LoVo (cell line): ENCODE measurements around the gene STXBP4.

Experiments
- DNase-seq: peaks from one replicate; pipeline ENCODE4 v3.0.0-alpha.2; 2016; ENCODE audit warnings: low spot score

STXBP4 gene

DNA sequence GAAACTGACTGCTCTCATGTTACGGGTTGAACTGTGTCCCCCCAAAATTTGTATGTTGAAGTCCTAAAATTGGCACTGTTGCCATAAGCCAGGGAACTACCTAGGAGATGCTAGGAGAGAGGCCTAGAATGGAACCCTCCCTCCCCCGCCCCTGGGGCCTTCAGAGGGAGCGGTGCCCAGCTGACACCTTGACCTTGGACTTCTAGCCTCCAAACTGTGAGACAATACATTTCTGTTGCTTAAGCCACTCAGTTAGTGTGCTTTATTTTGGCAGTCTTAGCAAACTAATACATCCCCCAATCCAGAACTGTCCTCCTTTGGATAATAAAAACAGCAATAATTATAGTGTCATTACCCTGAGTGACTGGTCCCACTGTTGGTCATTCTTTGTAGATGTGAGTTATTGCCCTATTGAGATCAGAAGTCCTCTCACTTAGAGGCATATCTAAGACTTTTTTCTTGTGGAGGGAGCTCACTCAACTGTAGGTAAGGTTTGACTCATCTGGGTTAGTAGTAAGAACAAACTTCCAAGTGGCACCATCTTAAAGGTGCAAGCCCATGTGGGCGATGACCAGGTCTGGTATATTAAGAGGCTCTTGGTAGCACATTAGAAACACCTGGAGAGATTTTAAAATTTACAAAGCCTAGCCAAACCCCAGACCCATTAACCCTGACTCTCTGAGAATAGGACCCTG, 203.2 kb downstream of the STXBP4 start:
- DNase-seq: no peak

DNA sequence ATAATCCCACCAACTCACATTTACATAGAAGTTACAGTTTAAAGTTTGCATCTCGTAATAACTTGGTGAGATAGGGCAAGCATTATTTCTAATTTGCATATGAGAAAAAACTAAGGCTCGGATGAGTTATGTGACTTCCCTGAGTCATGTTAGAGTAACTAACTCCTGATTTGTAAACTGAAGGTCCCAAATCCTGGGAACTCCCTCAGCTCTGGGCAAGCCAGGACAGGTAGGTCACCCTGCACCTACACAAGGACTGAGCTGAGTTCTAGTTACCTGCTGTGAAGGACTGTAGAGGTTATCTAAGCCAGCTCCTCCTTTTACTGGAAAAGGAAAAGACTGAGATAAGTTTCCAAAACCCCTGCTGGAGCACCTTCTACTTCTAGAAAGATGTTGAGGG, 204.0 kb downstream of the STXBP4 start:
- no peak for DNase-seq

DNA sequence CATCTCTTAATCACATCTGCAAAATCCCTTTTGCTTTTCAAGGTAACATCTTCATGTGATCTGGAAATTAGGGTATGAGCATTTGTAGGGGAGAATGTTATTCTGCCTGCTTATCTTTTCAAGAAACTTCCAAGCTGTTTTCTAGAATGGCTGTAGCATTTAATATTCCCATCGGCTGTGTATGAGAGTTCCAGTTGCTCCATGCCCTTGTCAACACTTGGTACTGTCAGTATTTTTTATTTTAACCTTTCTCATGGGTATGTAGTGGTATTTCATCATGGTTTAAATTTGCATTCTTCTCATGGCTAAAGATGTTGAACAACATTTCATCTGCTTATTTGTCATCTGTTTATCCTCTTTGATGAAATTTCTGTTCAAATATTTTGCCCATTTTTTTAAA, 205.6 kb downstream of the STXBP4 start:
- no peak for DNase-seq

DNA sequence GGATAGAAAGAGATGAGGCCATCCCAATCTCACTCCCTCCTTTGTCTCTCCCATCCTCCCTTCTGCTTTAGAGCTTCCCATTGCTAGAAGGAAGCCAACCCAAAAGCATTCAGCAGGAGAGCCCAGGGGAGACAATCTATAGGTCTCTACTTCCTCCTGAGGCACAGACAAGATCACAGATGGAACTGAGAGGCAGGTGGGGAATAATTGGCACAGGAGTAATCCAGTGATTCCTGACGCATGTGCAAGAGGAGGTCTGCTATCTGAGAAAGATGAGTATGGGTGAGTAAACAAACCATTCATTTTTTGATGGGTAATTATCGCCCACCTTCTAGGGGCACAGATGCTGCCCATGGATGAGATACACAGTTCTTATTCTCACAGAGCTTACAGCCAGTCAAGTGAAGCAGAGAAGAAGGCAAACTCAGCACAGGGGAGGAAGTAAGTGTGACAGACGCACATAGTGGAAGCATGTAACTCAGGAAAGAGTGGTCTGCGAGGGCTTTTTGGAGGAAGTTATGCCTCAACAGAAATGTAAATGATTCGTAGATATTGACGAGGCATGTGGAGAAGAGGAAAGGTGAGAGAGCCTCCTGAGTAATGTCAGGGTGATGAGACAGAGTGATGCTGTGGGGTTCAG, 207.3 kb downstream of the STXBP4 start:
- no peak for DNase-seq

DNA sequence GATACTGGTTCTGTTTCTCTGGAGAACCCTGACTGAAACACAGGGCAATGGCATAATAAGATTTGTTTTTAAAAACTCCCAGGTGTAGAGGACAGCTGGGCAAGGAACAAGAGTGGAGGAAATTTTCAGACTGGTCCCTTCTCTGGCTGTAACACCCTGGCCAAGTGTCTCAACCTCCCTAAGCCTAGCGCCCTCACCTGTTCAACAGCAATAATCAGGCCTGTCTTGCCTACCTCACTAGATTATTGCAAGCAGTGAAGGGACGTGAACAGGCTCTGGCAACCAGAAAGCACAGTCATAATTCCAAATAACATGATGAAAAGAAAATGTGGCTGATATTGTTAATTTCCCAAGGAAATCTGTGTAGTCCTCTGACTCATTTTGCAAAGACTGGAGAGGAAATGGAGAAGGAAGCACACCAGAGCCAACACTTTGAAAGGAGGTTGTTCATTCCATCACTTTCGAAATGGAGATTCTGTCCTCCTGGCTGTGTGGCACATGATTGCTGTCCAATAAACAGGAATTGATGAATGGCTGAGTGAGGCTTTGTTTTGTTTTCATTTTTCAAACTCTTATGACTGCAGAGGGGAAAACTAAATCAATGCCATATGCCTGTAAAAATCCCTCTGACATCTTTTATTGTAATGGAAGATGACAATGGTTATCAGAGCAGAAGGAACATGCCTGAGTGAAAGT, 208.7 kb downstream of the STXBP4 start:
- DNase-seq: no peak

DNA sequence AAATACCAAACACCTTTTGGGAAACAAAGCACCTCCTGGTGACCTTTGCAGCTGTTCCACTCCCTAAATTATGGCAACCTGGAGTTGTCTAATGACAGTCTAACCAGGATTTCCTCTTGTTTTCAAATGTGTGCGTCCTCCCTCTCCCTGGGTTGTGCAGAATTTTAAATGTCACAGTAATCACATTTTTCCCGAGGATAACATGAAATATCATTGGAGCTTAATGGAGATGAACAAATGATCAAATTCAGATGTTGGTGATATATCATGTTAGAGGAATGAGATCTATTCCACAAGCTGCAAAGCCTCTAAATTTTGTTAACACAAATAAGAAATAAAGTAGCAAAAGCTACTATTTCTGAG, 209.3 kb downstream of the STXBP4 start:
- no peak for DNase-seq

DNA sequence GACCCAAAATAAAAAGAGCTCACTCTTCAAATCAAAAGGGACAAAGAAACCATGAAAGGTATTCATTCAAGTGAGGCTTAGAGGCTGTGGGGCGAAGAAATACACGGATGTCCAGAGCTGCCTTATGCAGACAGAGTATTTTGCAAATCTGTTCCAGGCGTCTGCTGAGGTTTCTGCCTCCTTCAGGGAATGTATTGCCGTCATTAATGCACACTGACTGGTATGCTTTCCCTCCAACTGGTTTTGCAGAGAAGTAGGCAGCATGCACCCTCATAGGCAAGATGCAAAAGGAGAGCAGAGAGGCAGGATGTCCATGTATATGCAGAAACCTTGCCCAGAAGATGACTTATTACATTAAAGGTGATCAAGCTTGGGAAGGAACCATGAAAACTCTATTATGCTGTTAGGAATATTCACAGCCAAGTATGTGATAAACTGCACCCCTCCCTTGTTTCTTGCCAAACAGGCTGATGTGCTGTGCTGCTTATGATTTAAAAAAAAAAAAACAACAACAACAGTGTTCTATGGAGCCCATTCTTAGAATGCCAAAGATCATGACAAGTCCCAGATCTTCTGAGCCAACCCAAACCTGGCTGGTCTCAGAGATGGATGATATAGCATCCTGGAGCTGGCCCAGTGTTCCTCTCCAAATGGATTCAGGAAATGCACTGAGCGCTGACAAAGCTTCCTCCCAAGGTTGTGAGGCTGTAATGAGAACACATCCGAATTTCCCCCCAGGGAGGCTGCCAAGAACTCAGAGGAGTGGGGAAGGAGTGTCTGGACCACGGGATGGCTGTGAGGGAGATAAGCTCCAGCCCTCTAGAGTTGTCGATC, 218.6 kb downstream of the STXBP4 start:
- DNase-seq: no peak

DNA sequence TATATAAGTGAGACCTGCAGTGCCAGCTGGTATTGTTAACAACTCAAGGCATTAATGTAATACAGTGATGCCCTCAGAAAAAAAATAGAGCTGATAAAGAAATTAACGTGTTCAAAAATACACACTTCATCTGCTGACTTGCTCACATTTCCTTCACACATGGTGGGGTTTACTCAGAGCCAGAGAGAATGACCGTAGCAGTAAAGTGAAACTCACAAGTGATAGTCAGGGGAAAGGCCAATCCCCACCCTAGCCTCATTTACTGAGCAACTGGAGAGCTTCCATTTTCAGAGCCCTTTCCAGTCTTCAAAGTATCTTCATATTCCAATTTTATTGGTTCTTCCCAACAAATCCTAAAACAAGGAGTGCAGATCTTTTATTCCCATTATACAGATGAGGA, 222.2 kb downstream of the STXBP4 start:
- DNase-seq: no peak

DNA sequence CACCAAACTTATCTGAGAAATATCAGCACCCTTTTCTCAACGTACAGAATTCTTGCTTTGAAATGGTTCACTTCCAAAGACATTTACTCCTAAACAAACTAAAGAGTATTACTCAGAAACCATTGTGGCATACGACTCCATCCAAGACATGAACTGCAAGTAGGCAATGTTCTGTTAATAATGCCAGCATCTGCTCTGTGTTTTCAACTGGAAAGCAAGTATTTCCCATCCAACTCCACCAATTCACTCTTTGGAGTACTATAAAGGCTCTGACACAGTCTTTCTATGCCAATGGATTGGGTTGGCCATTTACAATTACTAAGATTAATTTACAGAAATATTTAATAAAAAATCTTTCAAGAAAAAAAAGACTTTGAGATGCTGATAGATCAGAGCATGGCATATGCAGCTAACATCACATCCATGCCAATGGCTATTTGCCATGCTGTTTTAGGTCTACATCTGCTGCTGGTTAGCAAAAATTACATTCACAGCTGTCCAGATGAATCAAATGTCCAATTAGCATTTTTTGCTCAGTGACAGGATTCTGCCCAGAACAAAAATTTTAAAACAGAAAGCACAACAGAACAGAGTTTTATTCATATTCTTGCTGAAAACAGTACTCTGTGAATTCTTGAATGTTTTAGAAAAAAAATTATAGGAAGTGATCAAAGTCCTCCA, 230.3 kb downstream of the STXBP4 start:
- DNase-seq: no peak

DNA sequence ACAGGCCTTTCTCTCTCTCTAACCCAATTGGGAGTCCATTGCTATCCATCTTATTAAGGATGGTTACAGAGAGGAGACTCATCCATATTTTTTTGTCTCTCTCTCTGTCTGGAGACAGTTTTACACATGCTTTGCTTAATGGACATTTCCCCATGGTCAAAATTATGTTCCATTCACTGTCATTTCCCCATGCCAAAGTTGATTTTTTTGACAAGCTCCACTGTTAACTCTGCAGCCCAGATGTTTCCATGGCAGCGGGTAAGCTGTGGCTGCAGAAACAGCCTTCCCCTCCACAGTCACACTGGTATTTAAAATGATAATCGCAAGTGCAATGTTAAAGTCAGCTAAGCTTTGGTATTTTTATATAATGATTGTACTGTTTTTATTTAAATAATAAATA, 232.3 kb downstream of the STXBP4 start:
- no peak for DNase-seq

DNA sequence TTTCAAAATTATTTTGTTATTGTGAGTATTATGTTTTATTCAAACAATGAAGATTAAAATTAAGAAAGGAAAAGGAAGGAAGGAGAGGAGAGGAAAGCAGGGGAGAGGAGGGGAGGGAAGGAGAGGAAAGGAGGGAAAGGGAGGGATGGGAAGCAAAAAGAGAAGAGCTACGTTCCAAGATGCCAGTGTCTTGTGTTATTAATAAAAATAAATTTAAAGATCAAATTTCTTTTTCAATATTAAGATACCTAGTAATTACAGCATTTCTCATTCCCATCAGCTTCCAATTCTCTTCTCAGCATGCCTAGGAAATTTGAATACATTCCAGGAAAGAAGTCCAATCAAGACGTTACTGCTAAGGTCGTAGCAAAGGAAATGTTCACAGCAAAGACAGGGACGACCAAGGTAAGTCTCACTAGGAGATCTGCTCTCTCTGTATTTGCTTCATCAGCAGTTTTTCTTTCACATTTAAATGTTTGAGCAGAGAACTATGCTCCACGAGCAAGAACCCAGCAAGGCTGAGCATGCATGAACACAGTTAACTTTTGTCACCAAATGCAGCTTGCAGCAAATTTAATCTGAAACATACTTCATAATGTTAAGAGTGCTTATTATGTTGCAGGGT, 232.9 kb downstream of the STXBP4 start:
- no peak for DNase-seq

DNA sequence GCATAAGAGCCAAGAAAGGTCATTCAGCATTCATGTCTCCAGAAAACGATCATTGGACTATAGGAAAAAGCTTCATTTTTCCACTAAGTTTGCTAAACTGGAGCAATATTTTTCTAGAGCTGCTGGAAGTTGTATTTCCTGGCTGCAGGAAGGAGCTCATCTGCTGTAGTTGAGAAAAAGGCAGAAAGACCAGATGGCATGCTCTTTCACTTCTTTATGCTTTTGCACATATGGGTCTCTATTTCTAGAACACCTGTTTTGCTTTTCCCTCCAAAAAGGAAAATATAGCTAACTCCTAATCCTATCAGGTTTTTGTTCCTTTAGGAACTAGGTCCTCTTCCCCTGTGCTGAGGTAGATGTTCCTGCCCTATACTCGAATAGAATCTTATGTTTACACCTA, 234.3 kb downstream of the STXBP4 start:
- no peak for DNase-seq

DNA sequence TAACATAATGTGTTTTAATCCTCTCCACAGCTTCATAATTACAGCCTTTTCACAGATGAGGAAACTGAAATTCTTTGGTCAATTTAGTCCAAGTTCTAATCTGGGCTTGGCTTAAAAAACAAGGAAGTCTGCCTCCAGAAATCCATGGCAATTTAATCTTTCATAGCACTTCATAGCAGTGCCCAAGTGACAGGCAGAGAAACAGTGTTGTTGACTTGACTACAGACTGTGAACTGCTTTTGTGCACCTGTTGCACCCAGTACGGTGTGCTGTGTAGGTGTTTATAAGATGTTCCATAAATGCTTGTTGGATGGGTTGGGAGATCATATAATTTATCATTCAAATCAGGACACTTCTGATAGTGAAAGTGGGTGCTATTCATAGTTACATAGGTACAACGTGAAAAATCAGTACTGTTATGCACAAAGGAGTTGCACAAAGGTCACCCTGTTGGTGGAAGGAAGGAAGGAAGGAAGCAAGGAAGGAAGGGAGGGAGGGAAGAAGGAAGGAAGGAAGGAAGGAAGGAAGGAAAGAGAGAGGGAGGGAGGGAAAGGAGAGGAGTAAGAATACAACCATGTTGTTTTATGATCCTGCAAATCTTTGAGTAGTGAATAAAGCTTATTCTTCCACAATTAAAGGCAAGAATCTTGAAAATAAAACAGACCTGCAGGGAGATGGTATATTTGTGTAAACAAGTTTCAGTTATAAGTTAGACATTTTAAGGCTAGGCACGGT, 239.7 kb downstream of the STXBP4 start:
- no peak for DNase-seq

DNA sequence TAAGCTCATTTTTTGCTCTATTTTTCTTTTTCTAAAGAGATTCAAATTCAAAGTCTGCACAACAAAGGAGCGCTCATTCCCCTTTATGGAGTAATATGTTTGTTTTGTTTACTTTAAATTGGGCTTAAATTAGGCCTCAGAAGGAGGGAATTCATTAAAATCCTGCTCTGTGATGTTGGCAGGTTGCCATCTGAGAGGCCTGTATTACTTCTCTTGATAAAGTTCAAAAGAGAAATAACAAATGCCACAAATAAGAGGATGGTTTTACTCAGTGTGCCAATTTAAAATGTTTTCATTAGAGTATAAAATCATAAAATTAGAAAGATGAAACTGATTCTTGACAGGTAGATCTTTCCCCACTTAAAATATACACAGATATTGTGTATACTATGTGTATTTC, 241.7 kb downstream of the STXBP4 start:
- DNase-seq: no peak

DNA sequence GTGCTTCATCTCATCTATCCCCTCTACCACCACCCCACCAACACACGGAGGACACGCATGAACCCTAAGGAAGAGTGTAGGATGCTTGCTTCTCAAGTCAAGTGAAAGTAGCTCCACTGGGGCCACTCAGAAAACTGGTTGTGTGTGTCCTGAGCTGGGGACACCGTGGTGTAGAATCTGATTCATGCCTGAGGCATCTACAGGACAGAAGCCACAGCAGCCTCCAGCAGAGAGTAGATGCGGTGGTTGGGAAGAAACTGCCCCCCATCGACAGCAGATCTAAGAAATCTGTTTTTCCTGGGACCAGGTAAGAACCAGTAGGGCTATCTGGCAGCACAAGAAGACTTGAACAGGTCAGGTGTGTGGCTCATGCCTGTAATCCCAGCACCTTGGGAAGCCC, 244.3 kb downstream of the STXBP4 start:
- no peak for DNase-seq

DNA sequence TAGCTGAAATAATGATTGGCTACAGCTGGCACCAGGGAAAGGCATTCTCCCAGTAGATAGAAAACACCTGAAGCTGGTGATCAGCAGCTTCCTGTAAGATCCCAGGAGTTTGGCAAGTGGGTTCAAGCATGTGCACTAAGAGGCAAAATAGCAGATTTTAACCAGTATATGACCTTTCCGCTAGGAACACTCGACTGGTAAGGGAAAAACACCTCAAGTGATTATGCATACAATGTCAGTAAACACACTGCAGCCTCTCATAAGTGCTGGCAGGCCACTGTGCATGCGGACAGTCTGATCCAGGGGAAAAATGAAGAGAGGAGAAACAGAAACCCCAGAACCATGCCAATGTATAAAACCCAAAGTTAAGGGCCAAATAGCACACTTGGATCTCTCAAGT, 247.1 kb downstream of the STXBP4 start:
- no peak for DNase-seq

DNA sequence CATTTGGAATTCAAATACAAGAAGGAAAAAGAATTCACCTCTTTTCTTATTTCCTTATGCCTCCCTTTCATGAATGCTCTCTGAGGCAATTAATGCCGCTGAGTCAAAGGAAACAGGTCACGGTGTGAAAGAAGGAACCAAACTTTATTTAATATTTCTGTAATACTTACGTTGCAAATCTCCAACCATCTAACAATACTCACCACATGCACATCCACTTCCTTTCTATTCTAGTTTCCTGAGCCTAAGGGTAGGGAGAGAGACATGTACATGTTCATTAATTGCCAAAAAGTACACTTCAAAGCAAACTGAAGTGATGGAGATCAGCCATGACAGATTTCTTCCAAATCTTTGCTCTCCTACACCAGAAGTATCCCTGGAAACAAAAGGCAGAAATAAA, 248.3 kb downstream of the STXBP4 start:
- no peak for DNase-seq

DNA sequence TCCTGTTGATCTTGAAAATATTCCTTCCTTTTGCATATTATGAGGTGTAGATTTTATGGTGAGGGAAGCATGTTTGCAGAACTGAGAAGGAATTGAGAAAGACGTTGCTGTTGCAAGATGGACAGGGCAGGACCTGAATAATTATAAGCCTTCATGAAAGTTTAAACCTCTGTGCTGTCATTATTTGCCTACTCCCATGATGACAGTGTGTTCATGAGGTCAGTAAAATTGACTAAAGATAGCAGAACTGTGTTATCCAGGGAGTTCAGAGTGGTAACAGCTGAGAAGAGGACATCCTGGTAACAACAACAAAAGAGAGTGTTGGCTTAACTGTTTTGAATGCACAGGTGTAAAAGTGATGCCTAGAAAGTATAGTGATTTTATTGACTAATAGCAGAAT, 250.9 kb downstream of the STXBP4 start:
- no peak for DNase-seq

DNA sequence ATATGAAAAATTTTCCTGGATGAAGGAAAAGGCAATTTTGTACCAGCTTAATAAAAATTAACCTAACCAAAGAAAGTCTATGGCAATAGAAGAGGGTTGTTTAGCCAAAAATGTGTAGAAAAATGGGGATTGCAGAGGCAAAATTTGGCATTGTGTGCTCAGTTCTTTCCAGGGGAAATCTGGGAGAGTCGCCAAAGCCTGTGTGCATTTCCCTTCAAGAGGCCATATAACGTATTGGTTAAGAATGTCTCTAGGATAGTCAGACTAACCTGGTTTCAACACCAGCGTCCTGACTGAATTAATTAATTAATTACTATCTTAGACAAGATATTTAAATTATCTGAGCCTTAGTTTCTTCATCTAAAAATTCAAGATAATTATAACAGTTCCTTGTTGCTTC, 251.4 kb downstream of the STXBP4 start:
- DNase-seq: no peak
